Rectal smooth muscle tissue (tissue), 1 donor: ENCODE results near the gene LSAMP.

Source experiments
- H3K27ac ChIP-seq: one replicate; pipeline ENCODE4 v1.7.0; 2013; ENCODE audit warnings: low read depth, low read length, inconsistent platforms
- H3K27me3 ChIP-seq: one replicate; pipeline ENCODE4 v1.7.0; 2013; ENCODE audit warnings: low read length; ENCODE audit not compliant: control insufficient read depth, insufficient read depth
- H3K36me3 ChIP-seq: one replicate; pipeline ENCODE4 v1.7.0; 2013; ENCODE audit warnings: low read length; ENCODE audit not compliant: control insufficient read depth, insufficient read depth
- H3K4me1 ChIP-seq: one replicate; pipeline ENCODE4 v1.7.0; 2013; ENCODE audit warnings: low read length; ENCODE audit not compliant: control insufficient read depth, insufficient read depth
- H3K4me3 ChIP-seq: one replicate; pipeline ENCODE4 v1.7.0; 2013; ENCODE audit warnings: low read length
- H3K9ac ChIP-seq: one replicate; pipeline ENCODE4 v1.7.0; 2013; ENCODE audit warnings: low read length

The LSAMP gene

DNA sequence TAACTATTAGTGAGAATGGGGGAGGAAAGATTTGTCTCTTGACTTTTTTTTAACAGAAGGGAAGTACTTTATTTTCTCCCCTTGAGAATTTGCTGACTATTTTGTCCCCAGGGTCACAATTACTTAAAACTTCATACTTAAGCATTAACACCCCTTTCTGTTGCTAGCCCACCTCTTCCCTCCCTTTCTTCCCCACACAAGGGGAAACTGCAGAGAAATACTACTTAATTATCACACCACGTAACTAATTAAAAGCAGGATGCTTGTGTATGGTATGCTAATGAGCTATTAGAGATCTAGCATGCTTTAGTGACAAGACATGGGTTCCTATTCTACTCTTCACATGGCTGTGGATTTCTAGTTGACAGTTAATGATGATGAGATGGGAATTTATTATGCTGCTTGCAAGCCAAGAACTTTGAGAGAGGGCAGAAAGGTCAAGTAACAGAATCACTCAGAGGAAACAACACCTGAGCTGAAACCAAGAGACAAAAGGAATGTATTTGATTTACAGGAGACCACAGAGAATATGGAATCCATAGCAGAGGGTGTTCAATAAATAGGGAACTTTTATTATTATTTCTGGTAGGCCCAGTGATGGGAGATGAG, 179.2 kb downstream of the LSAMP start:
- Histone ChIP-seq H3K9ac (no peak overlapping the region), H3K4me3 (no peak overlapping the region), H3K36me3 (no peaks in the 10 kb centered on the region), H3K27ac (no peak overlapping the region), H3K27me3 (no peaks in the 10 kb centered on the region), H3K4me1 (peaks cover 14% of the 10 kb centered on the region)

DNA sequence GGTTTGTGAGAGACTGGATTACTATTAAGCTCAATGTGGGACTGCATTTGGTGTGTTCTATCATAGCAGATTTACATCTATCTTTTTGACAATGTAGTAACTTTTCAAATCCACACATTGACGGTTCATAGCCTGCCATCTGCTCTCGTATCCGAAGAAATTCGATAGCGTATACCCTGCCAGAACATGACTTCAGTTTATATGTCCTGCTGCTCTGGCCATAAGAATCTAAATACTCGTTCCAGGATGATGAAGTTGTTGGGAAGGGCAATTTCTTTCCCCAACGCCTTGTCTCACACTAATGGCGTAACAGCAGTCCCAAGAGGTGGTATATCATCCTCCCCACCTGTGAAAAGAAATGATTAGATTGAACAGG, 180.0 kb downstream of the LSAMP start:
- no peak overlapping the region for H3K9ac ChIP-seq

DNA sequence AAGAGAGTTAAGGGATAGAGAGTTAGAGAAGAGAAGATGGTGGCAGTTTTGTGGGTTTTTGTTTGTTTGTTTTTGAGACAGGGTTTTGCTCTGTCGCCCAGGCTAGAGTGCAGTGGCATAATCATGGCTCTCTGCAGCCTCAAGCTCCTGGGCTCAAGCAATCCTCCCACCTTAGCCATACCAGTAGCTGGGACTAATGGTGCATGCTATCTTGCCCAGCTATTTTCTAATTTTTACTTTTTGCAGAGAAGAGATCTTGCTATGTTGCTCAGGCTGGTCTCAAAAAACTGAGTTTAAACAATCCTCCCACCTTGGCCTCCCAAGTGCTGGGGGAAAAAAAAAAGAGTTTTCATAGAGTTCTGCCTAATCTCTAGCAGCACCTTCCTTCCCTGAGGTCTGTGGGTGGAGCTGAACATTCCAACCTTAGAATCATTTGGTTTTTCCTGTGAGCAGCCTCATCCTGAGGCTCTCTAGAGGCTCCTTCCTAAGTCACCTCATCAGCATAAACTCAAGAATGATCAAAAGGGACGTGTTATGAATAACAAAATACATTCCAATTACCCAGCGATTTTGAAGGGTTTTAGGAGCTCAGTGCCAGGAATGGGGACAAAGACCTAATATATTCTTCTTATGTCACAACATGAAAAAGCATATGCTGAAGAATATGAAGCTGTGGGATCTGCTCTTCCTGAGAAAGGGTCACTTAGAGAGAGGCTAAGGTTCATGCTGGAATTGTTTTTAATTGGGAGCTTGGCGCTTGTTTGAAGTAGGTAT, 180.6 kb downstream of the LSAMP start:
- Histone ChIP-seq H3K27ac (peak overlapping the region; percentile 42), H3K27me3 (no peaks in the 10 kb centered on the region), H3K4me3 (no peak overlapping the region), H3K9ac (no peak overlapping the region), H3K4me1 (peaks cover 14% of the 10 kb centered on the region), H3K36me3 (no peaks in the 10 kb centered on the region)

More for the DNA sequence above, 180.0 kb downstream of the LSAMP start:
- H3K4me1 ChIP-seq: peaks cover 14% of the 10 kb centered on the region
- H3K27ac ChIP-seq: no peak overlapping the region
- no peaks in the 10 kb centered on the region for H3K36me3 ChIP-seq
- no peaks in the 10 kb centered on the region for H3K27me3 ChIP-seq
- no peak overlapping the region for H3K4me3 ChIP-seq

DNA sequence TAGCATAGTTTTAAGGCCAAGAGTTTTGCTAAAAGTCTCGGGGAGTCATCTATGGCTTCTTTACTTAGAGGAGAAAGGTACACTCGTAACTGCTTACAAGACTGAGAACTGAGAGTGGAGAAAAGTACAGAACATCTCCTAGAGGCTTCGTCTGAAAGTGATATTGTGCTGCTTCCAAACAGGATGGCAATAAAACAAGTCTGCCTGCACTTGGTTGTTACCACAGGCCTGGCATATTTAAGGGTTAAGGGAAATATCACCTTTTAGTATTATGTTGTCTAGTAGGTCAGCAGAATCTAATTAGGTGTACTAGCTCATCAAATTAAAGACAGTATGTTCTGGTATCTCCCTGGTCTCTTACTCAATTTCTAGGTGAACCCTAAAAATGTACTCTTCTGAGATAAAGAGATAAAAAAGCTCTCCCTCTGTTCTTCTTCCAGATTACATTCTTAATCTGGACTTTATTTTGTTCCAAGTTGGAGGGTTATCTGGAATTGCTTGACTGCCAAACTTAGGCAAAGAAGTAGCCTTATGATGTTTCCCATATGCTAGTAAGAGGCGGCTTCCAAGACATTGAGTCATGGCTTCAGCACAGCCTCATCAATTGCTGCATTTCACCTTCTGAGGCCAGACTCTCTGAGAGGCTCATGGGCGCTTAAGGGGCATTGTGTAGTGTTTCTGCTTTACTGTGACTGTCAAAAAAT, 181.3 kb downstream of the LSAMP start:
- H3K27me3 ChIP-seq: no peaks in the 10 kb centered on the region
- peak overlapping the region; percentile 21 for H3K9ac ChIP-seq
- H3K27ac ChIP-seq: peak overlapping the region; percentile 42
- H3K4me1 ChIP-seq: peaks cover 14% of the 10 kb centered on the region
- H3K4me3 ChIP-seq: no peak overlapping the region
- no peaks in the 10 kb centered on the region for H3K36me3 ChIP-seq

DNA sequence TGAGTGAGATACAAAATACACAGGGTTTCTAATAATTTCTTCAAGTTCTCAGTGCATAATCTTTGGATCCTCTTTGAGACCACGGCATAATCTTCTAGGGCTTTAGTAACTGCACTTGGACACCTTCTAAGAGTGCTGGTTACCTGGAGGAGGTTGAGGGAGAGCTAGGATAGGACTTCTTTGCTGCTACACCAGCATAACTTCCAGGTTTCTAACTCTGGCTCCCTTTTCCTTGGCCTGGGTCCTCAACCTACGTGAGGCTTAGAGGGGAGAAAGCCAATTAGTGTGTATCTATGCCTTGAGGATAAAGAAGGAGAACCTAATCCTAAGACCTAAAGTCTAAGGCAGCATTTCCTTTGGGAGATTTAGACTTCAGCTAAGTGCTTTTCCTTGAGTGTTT, 184.8 kb downstream of the LSAMP start:
- H3K27me3 ChIP-seq: no peaks in the 10 kb centered on the region
- no peak overlapping the region for H3K27ac ChIP-seq
- no peak overlapping the region for H3K9ac ChIP-seq
- H3K4me1 ChIP-seq: peaks cover 21% of the 10 kb centered on the region
- no peaks in the 10 kb centered on the region for H3K36me3 ChIP-seq
- no peak overlapping the region for H3K4me3 ChIP-seq

DNA sequence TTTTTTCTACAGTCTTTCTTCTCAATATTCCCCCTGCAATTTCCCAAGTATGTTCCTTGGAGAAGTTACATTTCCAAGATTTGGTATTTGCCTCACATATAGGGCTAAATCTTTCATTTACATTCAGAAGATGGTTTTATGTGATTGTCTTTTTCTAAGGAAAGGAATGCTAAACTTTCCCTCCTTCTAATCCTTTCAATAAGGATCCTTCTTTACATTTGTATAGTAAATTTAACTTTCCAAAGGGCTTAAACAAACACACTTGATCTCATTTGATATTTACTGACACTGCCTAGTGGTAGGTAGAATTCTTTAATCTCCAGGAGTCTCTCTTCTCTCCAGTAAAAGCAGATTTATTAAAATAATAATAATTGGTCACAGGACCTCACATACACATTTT, 185.3 kb downstream of the LSAMP start:
- Histone ChIP-seq H3K4me1 (peaks cover 21% of the 10 kb centered on the region), H3K27me3 (no peaks in the 10 kb centered on the region), H3K36me3 (no peaks in the 10 kb centered on the region), H3K27ac (no peak overlapping the region), H3K4me3 (no peak overlapping the region), H3K9ac (no peak overlapping the region)

DNA sequence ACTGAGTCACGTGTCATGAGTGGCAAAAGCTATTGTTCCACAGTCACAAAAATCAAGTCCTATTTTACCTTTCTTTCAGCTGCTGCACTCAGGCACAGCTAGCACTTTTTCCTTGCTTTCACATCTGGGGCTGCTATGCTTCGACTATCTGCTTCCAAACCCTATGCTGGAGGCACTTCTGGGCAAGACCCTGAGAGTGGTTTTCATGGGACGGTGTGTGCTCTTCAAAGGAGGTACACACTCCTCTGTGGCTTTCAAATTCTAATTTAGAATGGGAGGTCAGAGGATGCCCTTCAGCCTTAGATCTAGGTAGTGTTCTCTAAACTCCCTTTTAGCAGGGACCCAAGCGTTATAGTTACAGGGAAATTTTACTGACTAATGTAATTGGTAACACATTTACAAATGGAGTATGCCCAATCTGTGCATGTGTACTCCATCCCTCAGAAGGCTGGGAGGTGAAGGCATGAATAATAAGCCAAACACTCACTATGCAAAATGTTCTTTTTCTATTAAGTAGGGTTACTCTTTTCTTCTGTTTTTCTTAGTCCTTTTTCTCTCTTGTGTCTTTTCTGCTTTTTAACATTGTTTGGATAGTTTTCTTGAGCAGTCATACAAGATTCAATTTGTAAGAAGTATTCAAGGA, 188.3 kb downstream of the LSAMP start:
- Histone ChIP-seq H3K4me1 (peaks cover 9% of the 10 kb centered on the region), H3K36me3 (no peaks in the 10 kb centered on the region), H3K27ac (no peak overlapping the region), H3K9ac (no peak overlapping the region), H3K27me3 (no peaks in the 10 kb centered on the region), H3K4me3 (no peak overlapping the region)

DNA sequence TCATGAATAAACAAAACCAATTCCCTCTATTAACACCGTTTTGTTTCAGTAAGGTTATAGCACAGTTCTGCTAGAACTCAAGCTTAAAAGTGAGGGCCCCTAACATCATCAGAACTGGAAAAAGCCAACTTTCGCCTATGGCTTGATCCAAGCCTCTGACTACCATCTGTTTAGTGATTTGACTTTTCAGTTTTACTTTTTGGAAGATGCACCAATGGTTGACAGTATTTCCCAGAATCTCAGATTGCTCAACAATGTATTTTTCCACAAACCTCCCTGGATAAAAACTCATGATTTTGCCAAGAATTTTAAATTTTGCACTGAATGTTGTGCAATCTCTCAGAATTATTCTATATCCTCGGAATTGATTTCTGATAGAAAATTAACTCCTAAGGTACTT, 190.7 kb downstream of the LSAMP start:
- H3K27me3 ChIP-seq: no peaks in the 10 kb centered on the region
- H3K27ac ChIP-seq: no peak overlapping the region
- no peak overlapping the region for H3K4me3 ChIP-seq
- H3K9ac ChIP-seq: no peak overlapping the region
- H3K4me1 ChIP-seq: peaks cover 13% of the 10 kb centered on the region
- no peaks in the 10 kb centered on the region for H3K36me3 ChIP-seq

DNA sequence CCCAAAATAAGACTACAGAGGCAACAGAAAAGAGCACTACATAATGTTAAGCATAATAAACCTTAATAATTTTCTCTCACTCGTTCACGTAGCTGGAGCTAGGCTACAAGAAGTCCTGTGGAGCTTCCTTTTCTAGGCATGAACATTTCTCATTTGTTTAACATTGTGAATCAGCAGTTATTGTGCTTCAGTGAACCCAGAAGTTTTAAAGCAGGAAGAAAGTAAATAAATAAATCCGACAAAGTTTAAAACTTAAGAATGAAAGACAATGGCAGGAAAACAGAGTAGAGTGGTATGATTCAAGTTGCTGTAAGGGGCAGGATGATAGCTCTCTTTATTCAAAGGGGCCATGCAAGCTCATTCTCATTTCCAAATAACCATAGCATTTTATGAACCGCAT, 191.8 kb downstream of the LSAMP start:
- Histone ChIP-seq H3K4me1 (peaks cover 13% of the 10 kb centered on the region), H3K27me3 (no peaks in the 10 kb centered on the region), H3K4me3 (no peak overlapping the region), H3K27ac (peak overlapping the region; percentile 44), H3K36me3 (no peaks in the 10 kb centered on the region), H3K9ac (no peak overlapping the region)

DNA sequence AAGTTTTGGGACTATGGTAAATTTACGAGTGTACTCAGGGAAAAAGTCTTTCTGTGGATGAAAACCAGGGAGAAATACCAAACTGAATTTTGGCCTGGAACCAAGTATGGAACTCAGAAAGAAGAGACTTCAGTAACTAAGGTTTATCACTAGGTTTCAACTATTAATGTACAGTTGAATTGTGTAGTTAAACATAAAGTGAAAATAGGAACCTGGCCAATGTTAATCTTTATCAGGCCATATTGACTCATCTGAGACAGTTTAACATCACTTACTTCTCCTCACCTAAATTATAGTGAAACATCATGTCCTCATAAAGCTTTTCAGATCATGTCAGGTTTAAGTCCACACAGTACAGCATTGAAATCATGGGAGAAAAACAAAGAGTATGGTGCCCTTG, 197.7 kb downstream of the LSAMP start:
- peak overlapping the region; percentile 65 for H3K27ac ChIP-seq
- H3K9ac ChIP-seq: no peak overlapping the region
- H3K36me3 ChIP-seq: no peaks in the 10 kb centered on the region
- H3K4me3 ChIP-seq: no peak overlapping the region
- H3K27me3 ChIP-seq: no peaks in the 10 kb centered on the region
- H3K4me1 ChIP-seq: peaks cover 14% of the 10 kb centered on the region

DNA sequence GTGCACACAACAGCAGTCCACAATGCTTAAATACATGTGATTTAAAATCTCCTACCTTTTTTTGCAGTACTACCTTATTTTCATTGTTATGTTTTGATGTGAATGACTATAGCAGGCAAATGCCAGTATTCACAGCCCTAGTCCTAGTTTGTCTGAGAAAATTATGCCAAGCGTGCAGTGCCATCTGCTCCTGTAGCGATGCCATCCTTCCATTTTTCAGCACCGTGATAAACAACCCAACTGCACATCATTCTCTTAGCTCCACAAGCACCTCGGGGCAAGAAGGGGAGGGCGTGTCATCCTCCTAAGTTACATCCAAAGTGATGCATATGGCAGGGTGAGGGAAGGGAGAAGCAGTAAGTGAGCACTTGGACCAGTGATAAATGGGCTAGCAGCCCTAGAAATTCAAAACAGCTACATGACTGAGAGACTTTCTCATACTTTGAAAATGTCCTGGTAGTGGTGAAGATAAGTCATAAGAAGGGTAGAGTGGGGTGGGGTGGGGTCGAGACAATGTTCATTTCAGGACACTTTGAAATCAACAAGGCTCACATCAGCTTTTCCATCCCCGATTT, 198.8 kb downstream of the LSAMP start:
- no peaks in the 10 kb centered on the region for H3K36me3 ChIP-seq
- no peaks in the 10 kb centered on the region for H3K27me3 ChIP-seq
- peak overlapping the region; percentile 28 for H3K27ac ChIP-seq
- peaks cover 14% of the 10 kb centered on the region for H3K4me1 ChIP-seq
- no peak overlapping the region for H3K4me3 ChIP-seq
- no peak overlapping the region for H3K9ac ChIP-seq

DNA sequence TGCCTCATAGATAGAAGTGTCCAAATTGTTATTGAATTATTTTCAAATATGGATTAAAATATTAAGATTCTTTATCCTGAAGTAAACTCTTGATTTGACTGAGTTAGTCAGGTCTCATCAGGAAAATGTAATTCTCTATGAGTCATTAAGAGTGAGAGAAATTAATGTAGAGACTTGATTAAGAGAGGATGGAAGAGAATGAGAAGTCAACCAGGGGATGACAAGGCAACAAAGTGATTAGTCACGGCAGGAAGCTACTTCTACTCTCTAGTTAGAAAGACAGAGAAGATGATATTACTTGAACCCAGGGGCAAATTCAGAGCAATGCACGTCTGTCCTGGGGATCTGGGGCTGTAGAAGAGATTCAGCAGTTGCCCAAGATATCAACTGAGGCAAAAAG, 202.5 kb downstream of the LSAMP start:
- H3K4me1 ChIP-seq: peaks cover 4% of the 10 kb centered on the region
- no peaks in the 10 kb centered on the region for H3K36me3 ChIP-seq
- no peak overlapping the region for H3K27ac ChIP-seq
- no peaks in the 10 kb centered on the region for H3K27me3 ChIP-seq
- H3K4me3 ChIP-seq: no peak overlapping the region
- no peak overlapping the region for H3K9ac ChIP-seq
